Astrocyte of the cerebellum (primary cell): ENCODE data around the gene LRCH2.
"Not testable (repeated sequence)": the region's sequence is repeated elsewhere in the genome, so short reads cannot be mapped to it uniquely, and the experiment has no call there.

ENCODE experiments used
- DNase-seq: peaks from one replicate; pipeline ENCODE4 v3.0.0-alpha.2; 2011; ENCODE audit warnings: low read depth
- H3K4me3 ChIP-seq: 2 replicates; pipeline ENCODE4 v1.5.1; 2011; ENCODE audit warnings: mild to moderate bottlenecking, low read depth, low read length, moderate library complexity
- CTCF ChIP-seq: IDR thresholded peaks from 2 replicates; pipeline ENCODE4 v1.5.1; 2012; ENCODE audit warnings: low read length, low read depth, moderate library complexity, mild to moderate bottlenecking; ENCODE audit errors: missing control alignments
- in situ Hi-C: cut with HindIII; loops from 2 replicates; pipeline ENCODE4 v1.10.0; 2017; ENCODE audit warnings: low sequenced_read_pairs

Gene LRCH2

GRCh38 chrX:115214605-115215004 lies 19.3 kb downstream of the LRCH2 start:
- no peak for TF ChIP-seq CTCF
- no peak overlapping the region for H3K4me3 ChIP-seq
- no peak for DNase-seq
- in situ Hi-C loops, result no loop called here

- TF ChIP-seq CTCF, result no peak
- in situ Hi-C loops, result no loop called here
- H3K4me3 ChIP-seq, result no peak overlapping the region
- no peak for DNase-seq
These were observed 19.7 kb downstream of the LRCH2 start for GRCh38 chrX:115214151-115214550.

- DNase-seq, in situ Hi-C loops, H3K4me3 ChIP-seq: not testable (repeated sequence)
These were observed 24.3 kb downstream of the LRCH2 start for GRCh38 chrX:115209547-115209946.

- no peak for DNase-seq
- in situ Hi-C loops, result no loop called here
- no peak overlapping the region for H3K4me3 ChIP-seq
- no peak for TF ChIP-seq CTCF
These were observed 29.9 kb downstream of the LRCH2 start for GRCh38 chrX:115204040-115204439.

GRCh38 chrX:115192244-115192700 lies 41.6 kb downstream of the LRCH2 start:
- in situ Hi-C loops, result no loop called here
- no peak overlapping the region for H3K4me3 ChIP-seq
- no peak for TF ChIP-seq CTCF
- no peak for DNase-seq

GRCh38 chrX:115191490-115192243 lies 42.2 kb downstream of the LRCH2 start:
- TF ChIP-seq CTCF, result no peak
- no peak overlapping the region for H3K4me3 ChIP-seq
- no peak for DNase-seq
- in situ Hi-C loops, result no loop called here

- no peak for TF ChIP-seq CTCF
- DNase-seq, result no peak
- in situ Hi-C loops, result no loop called here
- H3K4me3 ChIP-seq, result no peak overlapping the region
These were observed 43.0 kb downstream of the LRCH2 start for GRCh38 chrX:115190636-115191489.
